ENCODE measurements around the gene COQ10A. TPM values are rescaled to one million over a fixed set of nuclear protein-coding genes. Genes with fewer than 3 reads are reported as not detected.

The COQ10A gene
- total RNA-seq, 1 donor from 2014 or later = 14.4 TPM

GRCh38 chr12:56236091-56236490 lies 30.7 kb upstream of the COQ10A start:
- no peak for TF ChIP-seq CTCF (IDR thresholded peaks at IDR 0.05)
- Mint-ChIP-seq H3K4me1 (ENCODE audit: unreplicated experiment) (peaks cover 2% of the 10 kb centered on the region), H3K9me3 (ENCODE audit: unreplicated experiment) (no peaks in the 10 kb centered on the region), H3K27ac (ENCODE audit: unreplicated experiment) (no peak overlapping the region), H3K27me3 (ENCODE audit: unreplicated experiment) (no peaks in the 10 kb centered on the region), H3K36me3 (ENCODE audit: unreplicated experiment) (peaks cover 12% of the 10 kb centered on the region), H3K4me3 (ENCODE audit: unreplicated experiment) (no peak overlapping the region)
- no peak for DNase-seq (ENCODE audit: extremely low spot score, unreplicated experiment)

- Mint-ChIP-seq H3K36me3 (ENCODE audit: unreplicated experiment) (peaks cover 17% of the 10 kb centered on the region), H3K27ac (ENCODE audit: unreplicated experiment) (no peak overlapping the region), H3K27me3 (ENCODE audit: unreplicated experiment) (no peaks in the 10 kb centered on the region), H3K4me3 (ENCODE audit: unreplicated experiment) (no peak overlapping the region), H3K9me3 (ENCODE audit: unreplicated experiment) (no peaks in the 10 kb centered on the region), H3K4me1 (ENCODE audit: unreplicated experiment) (peaks cover 3% of the 10 kb centered on the region)
- no peak for TF ChIP-seq CTCF (IDR thresholded peaks at IDR 0.05)
- no peak for DNase-seq (ENCODE audit: extremely low spot score, unreplicated experiment)
Measured at GRCh38 chr12:56236985-56237384, 29.8 kb upstream of the COQ10A start.

- TF ChIP-seq CTCF (IDR thresholded peaks at IDR 0.05) = no peak
- no peak overlapping the region for H3K27ac Mint-ChIP-seq (ENCODE audit: unreplicated experiment)
- no peaks in the 10 kb centered on the region for H3K9me3 Mint-ChIP-seq (ENCODE audit: unreplicated experiment)
- H3K27me3 Mint-ChIP-seq (ENCODE audit: unreplicated experiment) = no peaks in the 10 kb centered on the region
- DNase-seq (ENCODE audit: extremely low spot score, unreplicated experiment) = no peak
- peaks cover 22% of the 10 kb centered on the region for H3K36me3 Mint-ChIP-seq (ENCODE audit: unreplicated experiment)
- peaks cover 5% of the 10 kb centered on the region for H3K4me1 Mint-ChIP-seq (ENCODE audit: unreplicated experiment)
- H3K4me3 Mint-ChIP-seq (ENCODE audit: unreplicated experiment) = no peak overlapping the region
Measured at GRCh38 chr12:56237552-56237951, 29.2 kb upstream of the COQ10A start.

GRCh38 chr12:56241424-56242303 lies 25.1 kb upstream of the COQ10A start:
- Mint-ChIP-seq H3K36me3 (ENCODE audit: unreplicated experiment) (peaks cover 38% of the 10 kb centered on the region), H3K27me3 (ENCODE audit: unreplicated experiment) (no peaks in the 10 kb centered on the region), H3K4me3 (ENCODE audit: unreplicated experiment) (no peak overlapping the region), H3K9me3 (ENCODE audit: unreplicated experiment) (no peaks in the 10 kb centered on the region), H3K27ac (ENCODE audit: unreplicated experiment) (no peak overlapping the region), H3K4me1 (ENCODE audit: unreplicated experiment) (peaks cover 2% of the 10 kb centered on the region)
- TF ChIP-seq CTCF (IDR thresholded peaks at IDR 0.05) = no peak
- DNase-seq (ENCODE audit: extremely low spot score, unreplicated experiment) = no peak

- no peaks in the 10 kb centered on the region for H3K9me3 Mint-ChIP-seq (ENCODE audit: unreplicated experiment)
- H3K36me3 Mint-ChIP-seq (ENCODE audit: unreplicated experiment) = peaks cover 35% of the 10 kb centered on the region
- H3K4me1 Mint-ChIP-seq (ENCODE audit: unreplicated experiment) = peaks cover 2% of the 10 kb centered on the region
- DNase-seq (ENCODE audit: extremely low spot score, unreplicated experiment) = no peak
- H3K4me3 Mint-ChIP-seq (ENCODE audit: unreplicated experiment) = no peak overlapping the region
- H3K27ac Mint-ChIP-seq (ENCODE audit: unreplicated experiment) = no peak overlapping the region
- TF ChIP-seq CTCF (IDR thresholded peaks at IDR 0.05) = no peak
- H3K27me3 Mint-ChIP-seq (ENCODE audit: unreplicated experiment) = no peaks in the 10 kb centered on the region
Measured at GRCh38 chr12:56242986-56243385, 23.8 kb upstream of the COQ10A start.
